ENCODE measurements around the gene NPC1.
A peak's percentile ranks its signal among the peaks of the same experiment; 100 is the strongest.

NPC1 gene

GRCh38 chr18:23499291-23499781 is 87.0 kb downstream of the NPC1 start:
- Histone ChIP-seq H4K8ac (ENCODE audit: low read depth, low read length) (no peak overlapping the region), H3K4me1 (ENCODE audit: control insufficient read depth, low read depth, low read length) (no peaks in the 10 kb centered on the region), H4K5ac (ENCODE audit: low read length) (no peak overlapping the region), H3K23ac (ENCODE audit: low read length) (no peak overlapping the region), H3K27me3 (ENCODE audit: insufficient read depth, low read length, poor library complexity) (peaks cover 3% of the 10 kb centered on the region), H3K56ac (ENCODE audit: low read length) (no peak overlapping the region), H3K79me1 (ENCODE audit: low read length) (no peaks in the 10 kb centered on the region), H3K4ac (ENCODE audit: low read depth, low read length) (no peak overlapping the region), H2AK5ac (ENCODE audit: low read length) (no peak overlapping the region), H3K4me3 (ENCODE audit: low read length) (no peak overlapping the region), H2BK15ac (replicated peaks; ENCODE audit: low read depth) (no peak overlapping the region), H3K27ac (ENCODE audit: low read depth, low read length) (no peak overlapping the region), H3K4me2 (ENCODE audit: low read length) (no peak overlapping the region), H2BK120ac (ENCODE audit: low read depth, low read length) (no peak overlapping the region), H2BK5ac (ENCODE audit: low read length) (no peak overlapping the region), H3K36me3 (ENCODE audit: control insufficient read depth, insufficient read depth, low read length) (no peaks in the 10 kb centered on the region), H3K18ac (ENCODE audit: low read length) (no peak overlapping the region), H3K79me2 (ENCODE audit: control insufficient read depth, insufficient read depth, low read length) (no peaks in the 10 kb centered on the region), H3K9ac (ENCODE audit: low read length) (no peak overlapping the region)
- no CpG with 5 or more reads among the region's 11 CpGs for WGBS (ENCODE audit: extremely low coverage, insufficient coverage, low lambda C conversion rate)
- DNase-seq: no peak

DNA sequence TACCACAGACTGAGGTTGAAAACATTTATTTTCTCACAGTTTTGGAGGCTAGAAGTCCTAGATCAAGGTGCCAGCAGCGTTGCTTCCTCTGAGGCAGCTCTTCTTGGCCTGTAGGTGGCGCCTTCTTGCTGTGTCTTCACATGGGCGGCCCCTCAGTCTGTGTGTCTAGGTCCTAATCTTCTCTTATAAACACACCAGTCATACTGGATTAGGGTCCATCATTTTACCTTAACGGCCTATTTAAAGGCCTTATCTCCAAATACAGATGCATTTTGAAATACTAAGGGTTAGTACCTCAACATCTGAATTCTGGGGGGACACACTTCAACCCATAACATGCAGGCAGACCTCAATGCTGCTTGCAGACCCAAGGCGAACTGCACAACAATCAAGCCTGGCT is 87.4 kb downstream of the NPC1 start:
- Histone ChIP-seq H2BK5ac (ENCODE audit: low read length) (no peak overlapping the region), H4K5ac (ENCODE audit: low read length) (no peak overlapping the region), H3K4me2 (ENCODE audit: low read length) (no peak overlapping the region), H2BK15ac (replicated peaks; ENCODE audit: low read depth) (no peak overlapping the region), H3K4ac (ENCODE audit: low read depth, low read length) (no peak overlapping the region), H2AK5ac (ENCODE audit: low read length) (no peak overlapping the region), H3K9ac (ENCODE audit: low read length) (no peak overlapping the region), H3K56ac (ENCODE audit: low read length) (no peak overlapping the region), H3K36me3 (ENCODE audit: control insufficient read depth, insufficient read depth, low read length) (no peaks in the 10 kb centered on the region), H3K23ac (ENCODE audit: low read length) (no peak overlapping the region), H3K4me3 (ENCODE audit: low read length) (no peak overlapping the region), H3K18ac (ENCODE audit: low read length) (no peak overlapping the region), H4K8ac (ENCODE audit: low read depth, low read length) (no peak overlapping the region), H3K79me2 (ENCODE audit: control insufficient read depth, insufficient read depth, low read length) (no peaks in the 10 kb centered on the region), H3K27me3 (ENCODE audit: insufficient read depth, low read length, poor library complexity) (peaks cover 1% of the 10 kb centered on the region), H3K27ac (ENCODE audit: low read depth, low read length) (no peak overlapping the region), H3K79me1 (ENCODE audit: low read length) (no peaks in the 10 kb centered on the region), H3K4me1 (ENCODE audit: control insufficient read depth, low read depth, low read length) (no peaks in the 10 kb centered on the region), H2BK120ac (ENCODE audit: low read depth, low read length) (no peak overlapping the region)
- no CpG with 5 or more reads among the region's 5 CpGs for WGBS (ENCODE audit: extremely low coverage, insufficient coverage, low lambda C conversion rate)
- peak; percentile 85 for DNase-seq

GRCh38 chr18:23498117-23498516 is 88.2 kb downstream of the NPC1 start:
- Histone ChIP-seq H3K4me2 (ENCODE audit: low read length) (no peak overlapping the region), H3K18ac (ENCODE audit: low read length) (no peak overlapping the region), H3K79me2 (ENCODE audit: control insufficient read depth, insufficient read depth, low read length) (no peaks in the 10 kb centered on the region), H3K27me3 (ENCODE audit: insufficient read depth, low read length, poor library complexity) (no peaks in the 10 kb centered on the region), H3K56ac (ENCODE audit: low read length) (no peak overlapping the region), H2BK120ac (ENCODE audit: low read depth, low read length) (no peak overlapping the region), H4K5ac (ENCODE audit: low read length) (no peak overlapping the region), H3K4me1 (ENCODE audit: control insufficient read depth, low read depth, low read length) (no peaks in the 10 kb centered on the region), H3K4me3 (ENCODE audit: low read length) (no peak overlapping the region), H2BK5ac (ENCODE audit: low read length) (no peak overlapping the region), H2BK15ac (replicated peaks; ENCODE audit: low read depth) (no peak overlapping the region), H3K27ac (ENCODE audit: low read depth, low read length) (no peak overlapping the region), H4K8ac (ENCODE audit: low read depth, low read length) (no peak overlapping the region), H2AK5ac (ENCODE audit: low read length) (no peak overlapping the region), H3K23ac (ENCODE audit: low read length) (no peak overlapping the region), H3K36me3 (ENCODE audit: control insufficient read depth, insufficient read depth, low read length) (no peaks in the 10 kb centered on the region), H3K9ac (ENCODE audit: low read length) (no peak overlapping the region), H3K79me1 (ENCODE audit: low read length) (no peaks in the 10 kb centered on the region), H3K4ac (ENCODE audit: low read depth, low read length) (no peak overlapping the region)
- DNase-seq: no peak
- no CpG with 5 or more reads among the region's 2 CpGs for WGBS (ENCODE audit: extremely low coverage, insufficient coverage, low lambda C conversion rate)

DNA sequence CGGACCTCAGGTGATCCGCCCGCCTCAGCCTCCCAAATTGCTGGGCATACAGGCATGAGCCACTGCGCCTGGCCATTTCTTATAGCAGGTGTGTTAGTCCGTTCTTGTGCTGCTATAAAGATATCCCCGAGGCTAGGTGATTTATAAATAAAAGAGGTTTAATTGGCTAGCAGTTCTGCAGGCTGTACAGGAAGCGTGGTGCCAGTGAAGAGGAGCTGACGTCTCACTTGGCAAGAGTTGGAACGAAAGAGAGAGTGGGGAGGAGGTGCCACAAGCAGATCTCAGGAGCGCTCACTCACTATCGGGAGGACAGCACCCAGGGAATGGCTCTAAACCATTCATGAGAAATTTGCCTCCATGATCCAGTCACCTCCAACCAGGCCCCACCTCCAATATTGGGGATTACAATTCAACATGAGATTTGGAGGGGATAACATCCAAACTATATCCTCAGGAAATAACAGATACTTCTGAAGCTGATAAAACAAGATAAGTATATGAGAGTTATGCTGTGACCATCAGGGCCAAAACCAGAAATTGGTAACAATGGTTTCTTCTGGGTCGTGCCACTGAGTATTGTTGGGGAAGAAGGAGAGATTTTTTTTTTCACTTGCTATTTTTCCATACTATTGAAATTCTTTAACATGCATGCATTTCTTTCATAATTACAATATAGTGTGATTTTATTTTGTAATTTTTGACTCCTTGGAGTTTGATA is 90.4 kb downstream of the NPC1 start:
- no peak overlapping the region for H3K23ac ChIP-seq (ENCODE audit: low read length)
- H3K9ac ChIP-seq (ENCODE audit: low read length): no peak overlapping the region
- H4K5ac ChIP-seq (ENCODE audit: low read length): no peak overlapping the region
- no peak overlapping the region for H2BK120ac ChIP-seq (ENCODE audit: low read depth, low read length)
- no peak overlapping the region for H2BK5ac ChIP-seq (ENCODE audit: low read length)
- DNase-seq: no peak
- no peaks in the 10 kb centered on the region for H3K36me3 ChIP-seq (ENCODE audit: control insufficient read depth, insufficient read depth, low read length)
- H3K27me3 ChIP-seq (ENCODE audit: insufficient read depth, low read length, poor library complexity): no peaks in the 10 kb centered on the region
- WGBS (ENCODE audit: extremely low coverage, insufficient coverage, low lambda C conversion rate): no CpG with 5 or more reads among the region's 12 CpGs
- H3K4me2 ChIP-seq (ENCODE audit: low read length): no peak overlapping the region
- H3K4ac ChIP-seq (ENCODE audit: low read depth, low read length): no peak overlapping the region
- H3K18ac ChIP-seq (ENCODE audit: low read length): no peak overlapping the region
- no peak overlapping the region for H3K27ac ChIP-seq (ENCODE audit: low read depth, low read length)
- no peak overlapping the region for H2BK15ac ChIP-seq (replicated peaks; ENCODE audit: low read depth)
- no peak overlapping the region for H3K4me3 ChIP-seq (ENCODE audit: low read length)
- H3K4me1 ChIP-seq (ENCODE audit: control insufficient read depth, low read depth, low read length): no peaks in the 10 kb centered on the region
- no peaks in the 10 kb centered on the region for H3K79me2 ChIP-seq (ENCODE audit: control insufficient read depth, insufficient read depth, low read length)
- no peak overlapping the region for H4K8ac ChIP-seq (ENCODE audit: low read depth, low read length)
- no peak overlapping the region for H3K56ac ChIP-seq (ENCODE audit: low read length)
- H2AK5ac ChIP-seq (ENCODE audit: low read length): no peak overlapping the region
- H3K79me1 ChIP-seq (ENCODE audit: low read length): no peaks in the 10 kb centered on the region

GRCh38 chr18:23494992-23495391 is 91.3 kb downstream of the NPC1 start:
- no peak for DNase-seq
- H2BK120ac ChIP-seq (ENCODE audit: low read depth, low read length): no peak overlapping the region
- H2BK15ac ChIP-seq (replicated peaks; ENCODE audit: low read depth): no peak overlapping the region
- H3K4me2 ChIP-seq (ENCODE audit: low read length): no peak overlapping the region
- H3K27me3 ChIP-seq (ENCODE audit: insufficient read depth, low read length, poor library complexity): no peaks in the 10 kb centered on the region
- no peaks in the 10 kb centered on the region for H3K79me1 ChIP-seq (ENCODE audit: low read length)
- H3K4me1 ChIP-seq (ENCODE audit: control insufficient read depth, low read depth, low read length): no peaks in the 10 kb centered on the region
- no peaks in the 10 kb centered on the region for H3K36me3 ChIP-seq (ENCODE audit: control insufficient read depth, insufficient read depth, low read length)
- H4K8ac ChIP-seq (ENCODE audit: low read depth, low read length): no peak overlapping the region
- no peak overlapping the region for H3K4ac ChIP-seq (ENCODE audit: low read depth, low read length)
- no peak overlapping the region for H2BK5ac ChIP-seq (ENCODE audit: low read length)
- H3K23ac ChIP-seq (ENCODE audit: low read length): no peak overlapping the region
- H4K5ac ChIP-seq (ENCODE audit: low read length): no peak overlapping the region
- no peak overlapping the region for H2AK5ac ChIP-seq (ENCODE audit: low read length)
- no peak overlapping the region for H3K56ac ChIP-seq (ENCODE audit: low read length)
- no peak overlapping the region for H3K18ac ChIP-seq (ENCODE audit: low read length)
- no CpG with 5 or more reads among the region's 1 CpG for WGBS (ENCODE audit: extremely low coverage, insufficient coverage, low lambda C conversion rate)
- H3K27ac ChIP-seq (ENCODE audit: low read depth, low read length): no peak overlapping the region
- H3K79me2 ChIP-seq (ENCODE audit: control insufficient read depth, insufficient read depth, low read length): no peaks in the 10 kb centered on the region
- H3K4me3 ChIP-seq (ENCODE audit: low read length): no peak overlapping the region
- no peak overlapping the region for H3K9ac ChIP-seq (ENCODE audit: low read length)

GRCh38 chr18:23493654-23494053 is 92.7 kb downstream of the NPC1 start:
- H3K4me1 ChIP-seq (ENCODE audit: control insufficient read depth, low read depth, low read length): no peaks in the 10 kb centered on the region
- no peak overlapping the region for H3K56ac ChIP-seq (ENCODE audit: low read length)
- H3K79me1 ChIP-seq (ENCODE audit: low read length): no peaks in the 10 kb centered on the region
- no peak overlapping the region for H3K18ac ChIP-seq (ENCODE audit: low read length)
- no peaks in the 10 kb centered on the region for H3K36me3 ChIP-seq (ENCODE audit: control insufficient read depth, insufficient read depth, low read length)
- H3K79me2 ChIP-seq (ENCODE audit: control insufficient read depth, insufficient read depth, low read length): no peaks in the 10 kb centered on the region
- no peak overlapping the region for H2BK5ac ChIP-seq (ENCODE audit: low read length)
- H4K8ac ChIP-seq (ENCODE audit: low read depth, low read length): no peak overlapping the region
- no peak overlapping the region for H3K9ac ChIP-seq (ENCODE audit: low read length)
- no peak overlapping the region for H4K5ac ChIP-seq (ENCODE audit: low read length)
- no CpG with 5 or more reads among the region's 1 CpG for WGBS (ENCODE audit: extremely low coverage, insufficient coverage, low lambda C conversion rate)
- no peak overlapping the region for H3K23ac ChIP-seq (ENCODE audit: low read length)
- no peak overlapping the region for H3K4ac ChIP-seq (ENCODE audit: low read depth, low read length)
- H2BK120ac ChIP-seq (ENCODE audit: low read depth, low read length): no peak overlapping the region
- no peak overlapping the region for H3K27ac ChIP-seq (ENCODE audit: low read depth, low read length)
- no peak overlapping the region for H3K4me3 ChIP-seq (ENCODE audit: low read length)
- H3K27me3 ChIP-seq (ENCODE audit: insufficient read depth, low read length, poor library complexity): no peaks in the 10 kb centered on the region
- H2BK15ac ChIP-seq (replicated peaks; ENCODE audit: low read depth): no peak overlapping the region
- peak; percentile 78 for DNase-seq
- H2AK5ac ChIP-seq (ENCODE audit: low read length): no peak overlapping the region
- H3K4me2 ChIP-seq (ENCODE audit: low read length): no peak overlapping the region

Data from mesendoderm (in vitro differentiated cells).